CD14-positive monocyte (primary cell): ENCODE results near the gene REXO5. TPM values are rescaled to one million over a fixed set of nuclear protein-coding genes. Genes with fewer than 3 reads are reported as not detected.
"Not testable (repeated sequence)": the region's sequence is repeated elsewhere in the genome, so short reads cannot be mapped to it uniquely, and the experiment has no call there.

Experiments
- DNase-seq, 3 donors: peaks; one replicate each; pipeline ENCODE4 v3.0.0-alpha.2; 2011 to 2022
- H2AFZ ChIP-seq: 2 replicates; pipeline ENCODE4 v1.6.0; 2012; ENCODE audit warnings: mild to moderate bottlenecking, low read depth, low read length, inconsistent platforms; ENCODE audit not compliant: insufficient read depth, poor library complexity, severe bottlenecking
- H3K27ac ChIP-seq, 2 donors: 1 replicate in 1 of 2; 2 replicates in 1 of 2; pipeline ENCODE4 v1.5.1; 2012 to 2013; ENCODE audit warnings: low read length in 2 of 2, control low read depth in 1 of 2, inconsistent platforms in 1 of 2, low read depth in 1 of 2, mild to moderate bottlenecking in 1 of 2
- H3K27me3 ChIP-seq, 2 donors: one replicate each; pipeline versions ENCODE4 v1.6.0 to v1.6.1; 2011 to 2013; ENCODE audit warnings: low read length in 2 of 2; ENCODE audit not compliant: control insufficient read depth in 2 of 2, insufficient read depth in 2 of 2
- H3K36me3 ChIP-seq, 2 donors: replicated peaks in 1 of 2; 1 replicate in 1 of 2; 2 replicates in 1 of 2; pipeline versions ENCODE4 v1.5.1 to v1.6.1; 2012 to 2013; ENCODE audit warnings: low read length in 2 of 2, control low read depth in 1 of 2, inconsistent platforms in 1 of 2, mild to moderate bottlenecking in 1 of 2; ENCODE audit not compliant: insufficient read depth in 2 of 2, control insufficient read depth in 1 of 2
- H3K4me1 ChIP-seq, 2 donors: 1 replicate in 1 of 2; 2 replicates in 1 of 2; pipeline versions ENCODE4 v1.5.1 to v1.6.1; 2012 to 2013; ENCODE audit warnings: low read length in 2 of 2, control low read depth in 1 of 2, inconsistent platforms in 1 of 2, mild to moderate bottlenecking in 1 of 2, moderate library complexity in 1 of 2; ENCODE audit not compliant: insufficient read depth in 2 of 2, control insufficient read depth in 1 of 2
- H3K4me2 ChIP-seq: replicated peaks from 2 replicates; pipeline ENCODE3; 2012; ENCODE audit warnings: low read length, moderate library complexity, mild to moderate bottlenecking; ENCODE audit not compliant: poor library complexity, severe bottlenecking; ENCODE audit errors: extremely low read depth
- H3K4me3 ChIP-seq, 3 experiments: fragments of 200-600 bp in 1 of 3; sonication (generic) in 1 of 3; replicated peaks in 1 of 3; 1 replicate in 2 of 3; 2 replicates in 1 of 3; pipeline ENCODE4 v1.5.1; 2011 to 2013; ENCODE audit warnings: low read length in 3 of 3, mild to moderate bottlenecking in 3 of 3, control low read depth in 2 of 3, low read depth in 2 of 3, inconsistent platforms in 1 of 3, moderate library complexity in 1 of 3
- H3K79me2 ChIP-seq: 2 replicates; pipeline ENCODE4 v1.6.0; 2012; ENCODE audit warnings: mild to moderate bottlenecking, control low read depth, inconsistent platforms, low read length, moderate library complexity; ENCODE audit not compliant: insufficient read depth
- H3K9ac ChIP-seq: 2 replicates; pipeline ENCODE4 v1.6.0; 2017; ENCODE audit warnings: low read length, mild to moderate bottlenecking; ENCODE audit not compliant: insufficient read depth, poor library complexity, severe bottlenecking
- H3K9me3 ChIP-seq, 2 donors: replicated peaks in 1 of 2; 1 replicate in 1 of 2; 2 replicates in 1 of 2; pipeline versions ENCODE4 v1.5.1 to v1.6.1; 2012 to 2013; ENCODE audit warnings: low read length in 2 of 2, control low read depth in 1 of 2; ENCODE audit not compliant: control insufficient read depth in 1 of 2, insufficient read depth in 1 of 2
- H4K20me1 ChIP-seq: 2 replicates; pipeline ENCODE4 v1.6.0; 2012; ENCODE audit warnings: mild to moderate bottlenecking, low read length, control low read depth, moderate library complexity; ENCODE audit not compliant: insufficient read depth
- H3K27ac Mint-ChIP-seq, 7 donors: one replicate each; pipeline ENCODE4 v1.8.0; 2020; ENCODE audit warnings: mild to moderate bottlenecking in 7 of 7, mixed read lengths in 7 of 7, moderate library complexity in 6 of 7, inconsistent platforms in 2 of 7
- H3K27me3 Mint-ChIP-seq, 3 donors: one replicate each; pipeline ENCODE4 v1.8.0; 2021 to 2022; ENCODE audit warnings: low read depth in 3 of 3, mild to moderate bottlenecking in 3 of 3, mixed read lengths in 3 of 3, moderate library complexity in 3 of 3, inconsistent platforms in 1 of 3
- H3K36me3 Mint-ChIP-seq, 2 donors: one replicate each; pipeline ENCODE4 v1.8.0; 2020; ENCODE audit warnings: mixed read lengths in 2 of 2, inconsistent platforms in 1 of 2, mild to moderate bottlenecking in 1 of 2
- H3K4me1 Mint-ChIP-seq: one replicate; pipeline ENCODE4 v1.8.0; 2020; ENCODE audit warnings: mild to moderate bottlenecking, mixed read lengths
- H3K4me3 Mint-ChIP-seq, 2 donors: one replicate each; pipeline ENCODE4 v1.8.0; 2020; ENCODE audit warnings: mild to moderate bottlenecking in 2 of 2, mixed read lengths in 2 of 2, moderate library complexity in 1 of 2
- H3K9me3 Mint-ChIP-seq, 7 donors: one replicate each; pipeline ENCODE4 v1.8.0; 2020 to 2022; ENCODE audit warnings: mixed read lengths in 7 of 7, mild to moderate bottlenecking in 6 of 7, moderate library complexity in 6 of 7, inconsistent platforms in 2 of 7
- CTCF ChIP-seq: fragments of 200-600 bp; IDR thresholded peaks from one replicate; pipeline ENCODE4 v1.8.0; 2022; ENCODE audit warnings: antibody characterized with exemption, mild to moderate bottlenecking
- WGBS: methylation state at CpG from one replicate; pipeline ENCODE4 v1.1.5; 2013; ENCODE audit warnings: missing lambda C conversion rate; ENCODE audit not compliant: insufficient coverage; 5-methylcytosine and 5-hydroxymethylcytosine counted together
- intact Hi-C, 2 donors: fragments of 100-400 bp; cut with micrococcal nuclease; formaldehyde crosslinking; loops; one replicate each; pipeline versions ENCODE4 v1.15.0 to v1.15.1; 2023
- polyA plus RNA-seq, 3 donors: library from polyadenylated mRNA; depleted of rRNA in 1 of 3; unstranded in 2 of 3; stranded (reverse) in 1 of 3; fragments of 300-500 nt in 2 of 3; fragments of >200 nt in 1 of 3; fragmentation: Illumina TruSeq in 2 of 3; gene quantifications; 1 replicate in 2 of 3; 2 replicates in 1 of 3; pipeline ENCODE4 v1.2.3, GENCODE V29; 2012 to 2021

Gene REXO5
- polyA plus RNA-seq, 3 donors, result 0.52 to 1.4 (median 0.55) TPM

DNA sequence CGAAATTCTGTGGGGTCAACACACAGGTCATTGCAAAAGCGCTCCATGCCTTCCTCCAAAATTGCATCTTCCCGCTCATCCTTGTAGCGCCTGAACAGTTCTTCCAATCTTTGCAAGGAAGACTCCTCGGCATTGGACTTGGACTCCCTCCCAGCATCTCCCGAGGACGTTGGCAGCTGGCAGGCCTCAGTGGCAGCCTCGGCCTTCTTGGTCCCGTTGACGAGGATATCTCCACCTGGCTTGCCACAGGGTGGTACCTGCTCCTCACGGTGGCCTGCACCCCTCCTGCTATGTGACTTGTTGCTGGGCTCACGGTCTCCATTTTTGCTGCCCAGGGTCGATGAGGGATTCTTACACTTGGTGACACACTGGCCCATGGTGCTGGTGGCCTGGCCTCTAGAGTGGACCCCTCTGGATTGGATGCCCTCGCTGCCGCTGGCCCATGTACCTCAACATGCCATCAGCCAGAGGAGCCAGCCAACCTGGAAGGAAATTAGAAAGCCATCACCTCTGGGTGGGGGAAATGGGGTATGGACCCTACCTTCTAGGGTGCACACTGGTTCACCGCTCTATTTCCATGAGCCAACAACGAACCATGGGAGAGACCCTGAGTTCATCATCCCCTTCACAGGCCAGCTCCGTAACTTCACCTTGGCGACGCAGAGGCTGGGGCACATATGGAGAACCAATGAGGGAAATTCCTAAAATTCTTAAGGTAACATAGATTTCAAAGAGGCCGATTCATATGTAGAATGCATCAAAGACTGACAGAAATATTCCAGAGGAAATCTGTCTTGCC lies 56.0 kb downstream of the REXO5 start:
- WGBS, result 97% methylated on average over 14 of the region's 21 CpGs
- H3K79me2 ChIP-seq, result peaks cover 3% of the 10 kb centered on the region
- TF ChIP-seq CTCF, result no peak

DNA sequence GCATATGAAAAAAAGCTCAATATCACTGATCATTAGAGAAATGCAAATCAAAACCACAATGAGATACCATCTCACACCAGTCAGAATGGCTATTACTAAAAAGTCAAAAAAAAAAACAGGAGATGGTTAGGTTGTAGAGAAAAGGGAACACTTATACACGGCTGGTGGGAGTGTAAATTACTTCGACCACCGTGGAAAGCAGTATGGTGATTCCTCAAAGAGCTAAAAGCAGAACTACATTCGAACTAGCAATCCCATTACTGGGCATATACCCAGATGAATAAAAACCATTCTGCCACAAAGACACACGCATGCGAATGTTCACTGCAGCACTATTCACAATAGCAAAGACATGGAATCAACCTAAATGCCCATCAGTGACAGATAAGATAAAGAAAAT lies 58.0 kb downstream of the REXO5 start:
- Histone ChIP-seq H4K20me1 (peaks cover 42% of the 10 kb centered on the region), H3K36me3 (peaks cover 32 to 35% of the 10 kb centered on the region in 2 donors)
- WGBS, result 83% methylated on average over 2 of the region's 6 CpGs
- H3K4me3 ChIP-seq, H3K27me3 ChIP-seq, H2AFZ ChIP-seq, H3K4me1 ChIP-seq, H3K27ac Mint-ChIP-seq, H3K79me2 ChIP-seq, H3K4me1 Mint-ChIP-seq, H3K9ac ChIP-seq, H3K4me2 ChIP-seq, H3K27me3 Mint-ChIP-seq, H3K4me3 Mint-ChIP-seq, H3K9me3 ChIP-seq, H3K27ac ChIP-seq, H3K9me3 Mint-ChIP-seq, DNase-seq: not testable (repeated sequence)
- intact Hi-C loops, result loop anchor here in 1 of 2 donors (10.0 kb wide), 1 partner anchor 70 kb away; no protein-coding TSS in a partner anchor
- peaks cover 32 to 36% of the 10 kb centered on the region in 2 donors for H3K36me3 Mint-ChIP-seq

More for the DNA sequence above, 56.0 kb downstream of the REXO5 start:
- Histone ChIP-seq H3K4me2 (no peak overlapping the region), H3K4me3 (no peak overlapping the region), H3K4me1 (no peaks in the 10 kb centered on the region), H2AFZ (no peak overlapping the region), H3K27ac (no peak overlapping the region), H3K9me3 (no peaks in the 10 kb centered on the region), H3K27me3 (no peaks in the 10 kb centered on the region), H3K36me3 (peaks cover 36 to 42% of the 10 kb centered on the region in 2 donors), H3K9ac (no peak overlapping the region), H4K20me1 (peaks cover 22% of the 10 kb centered on the region)
- no peak overlapping the region for H3K4me3 Mint-ChIP-seq
- H3K4me1 Mint-ChIP-seq, result peaks cover 5% of the 10 kb centered on the region
- no peaks in the 10 kb centered on the region for H3K9me3 Mint-ChIP-seq
- H3K36me3 Mint-ChIP-seq, result peaks cover 34 to 35% of the 10 kb centered on the region in 2 donors
- H3K27ac Mint-ChIP-seq, result no peak overlapping the region
- intact Hi-C loops, result loop anchor here in 1 of 2 donors (10.0 kb wide), 1 partner anchor 72 kb away; no protein-coding TSS in a partner anchor
- DNase-seq, result no peak
- peaks cover 0 to 2% (median 0%) of the 10 kb centered on the region in 3 donors for H3K27me3 Mint-ChIP-seq
